NCI-H226 (cell line): ENCODE results near the gene RAD51B.
A peak's percentile ranks its signal among the peaks of the same experiment; 100 is the strongest.
"Not testable (repeated sequence)": the region's sequence is repeated elsewhere in the genome, so short reads cannot be mapped to it uniquely, and the experiment has no call there.

Experiments
- DNase-seq: peaks from one replicate; pipeline ENCODE4 v3.0.0-alpha.2; 2015

Gene RAD51B

GRCh38 chr14:67951529-67952135 lies 132.1 kb downstream of the RAD51B start:
- DNase-seq: no peak

DNA sequence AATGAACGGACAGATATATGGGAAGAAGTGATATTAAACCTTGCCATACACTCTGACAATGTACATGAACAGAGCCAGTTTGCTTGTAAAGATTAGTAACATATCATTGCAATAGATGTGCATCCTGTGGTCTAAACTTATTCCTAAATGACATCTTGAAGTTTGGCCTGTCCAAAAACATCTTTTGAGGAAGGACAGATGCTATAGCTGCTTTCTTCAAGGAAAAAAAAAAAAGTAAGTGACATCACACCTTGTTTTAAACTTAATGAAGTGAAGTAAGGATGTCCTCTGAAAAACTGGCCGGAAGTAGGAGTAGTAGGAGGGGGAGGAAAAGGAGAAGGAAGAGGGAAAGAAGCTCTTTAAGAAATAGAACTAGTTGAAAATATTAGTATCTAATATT lies 132.8 kb downstream of the RAD51B start:
- DNase-seq: no peak

- no peak for DNase-seq
These were observed 133.2 kb downstream of the RAD51B start for GRCh38 chr14:67952786-67953185.

DNA sequence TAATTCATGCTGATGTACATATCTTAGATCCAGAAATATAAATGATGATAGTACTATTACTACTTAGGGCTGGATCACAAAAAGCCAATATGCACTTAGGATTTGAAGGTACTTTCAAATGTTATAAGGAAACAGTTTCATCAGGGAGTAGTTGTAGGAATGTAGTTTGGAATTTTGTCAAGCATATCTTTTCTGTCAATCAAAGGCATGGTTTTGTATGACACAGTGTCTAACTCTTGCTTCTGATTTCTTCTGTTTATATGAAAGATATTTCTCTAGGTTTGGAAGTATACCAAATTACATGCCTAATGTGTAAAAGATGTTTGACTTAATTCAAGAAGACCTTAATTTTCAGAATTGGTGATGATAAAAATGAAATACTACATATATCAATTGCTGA lies 135.7 kb downstream of the RAD51B start:
- peak; percentile 53 for DNase-seq

- DNase-seq: no peak
These were observed 138.4 kb downstream of the RAD51B start for GRCh38 chr14:67957946-67958345.

DNA sequence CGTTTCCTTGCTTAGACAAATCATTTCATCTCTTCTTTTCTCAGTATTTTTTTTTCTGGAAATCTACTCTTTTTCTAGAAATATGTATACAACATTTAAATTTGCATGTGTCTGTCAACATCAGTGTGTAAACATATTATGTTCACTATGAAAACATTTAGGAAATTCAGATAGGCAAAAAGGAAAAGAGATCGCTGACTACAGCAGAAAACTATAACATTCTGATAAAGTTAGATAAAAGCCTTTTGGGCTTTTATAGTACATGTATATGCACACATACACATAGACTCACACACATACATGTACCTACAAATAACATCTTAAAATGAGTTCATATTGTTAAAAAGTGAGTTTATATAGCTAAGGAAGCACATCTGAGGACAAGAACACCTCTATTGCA lies 142.1 kb downstream of the RAD51B start:
- no peak for DNase-seq

GRCh38 chr14:67962215-67962644 lies 142.7 kb downstream of the RAD51B start:
- DNase-seq: no peak

DNA sequence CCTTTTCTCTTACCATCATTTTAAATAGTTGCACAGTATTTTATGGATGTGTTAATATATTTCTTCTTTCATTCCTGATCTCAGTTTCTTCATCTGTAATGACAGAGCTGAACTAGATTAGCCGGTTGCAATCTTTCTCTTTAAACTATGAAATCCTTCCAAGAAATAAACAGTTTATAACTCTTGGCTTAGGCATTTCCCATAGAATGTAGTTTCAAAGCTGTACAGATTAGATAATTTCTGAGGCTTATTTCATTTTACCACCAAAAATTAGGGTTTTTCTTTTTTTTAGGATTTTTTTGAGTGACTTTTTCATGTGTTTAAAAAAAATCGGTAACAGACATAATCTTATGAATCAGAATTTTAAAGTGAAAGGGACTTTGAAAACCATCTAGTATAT lies 144.0 kb downstream of the RAD51B start:
- DNase-seq: no peak

- no peak for DNase-seq
These were observed 144.6 kb downstream of the RAD51B start for GRCh38 chr14:67963960-67964812.

- DNase-seq: no peak
These were observed 146.1 kb downstream of the RAD51B start for GRCh38 chr14:67965696-67966095.

GRCh38 chr14:67967206-67967605 lies 147.6 kb downstream of the RAD51B start:
- no peak for DNase-seq

DNA sequence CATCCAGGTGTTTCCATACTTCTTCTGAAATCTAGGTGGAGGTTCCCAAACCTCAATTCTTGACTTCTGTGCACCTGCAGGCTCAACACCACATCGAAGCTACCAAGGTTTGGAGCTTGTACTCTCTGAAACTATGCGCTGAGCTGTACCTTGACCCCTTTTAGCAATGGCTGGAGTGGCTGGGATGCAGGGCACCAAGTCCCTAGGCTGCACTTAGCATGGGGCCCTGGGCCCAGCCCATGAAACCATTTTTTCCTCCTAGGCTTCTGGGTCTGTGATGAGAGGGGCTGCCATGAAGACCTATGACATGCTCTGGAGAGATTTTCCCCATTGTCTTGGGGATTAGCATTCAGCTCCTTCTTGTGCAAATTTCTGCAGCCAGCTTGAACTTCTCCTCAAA lies 148.4 kb downstream of the RAD51B start:
- DNase-seq: not testable (repeated sequence)

DNA sequence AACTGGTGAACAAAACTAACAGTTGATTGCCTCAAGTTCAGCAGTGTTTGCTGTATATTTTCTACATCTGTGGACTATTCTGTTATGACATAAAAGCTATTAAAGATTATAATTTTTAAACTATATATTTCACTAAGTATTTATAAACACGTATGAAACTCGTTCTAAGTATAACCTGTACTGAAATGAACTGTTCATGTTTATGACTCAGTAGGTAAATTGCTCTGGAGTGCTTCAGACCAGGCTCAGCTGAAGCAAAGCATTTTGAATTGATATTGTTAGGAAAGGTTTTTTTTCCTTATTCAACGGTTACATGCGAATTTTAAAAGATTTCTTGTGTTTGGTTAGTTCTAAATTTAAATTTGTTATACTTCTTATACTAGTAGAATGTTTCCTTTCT lies 151.3 kb downstream of the RAD51B start:
- no peak for DNase-seq

DNA sequence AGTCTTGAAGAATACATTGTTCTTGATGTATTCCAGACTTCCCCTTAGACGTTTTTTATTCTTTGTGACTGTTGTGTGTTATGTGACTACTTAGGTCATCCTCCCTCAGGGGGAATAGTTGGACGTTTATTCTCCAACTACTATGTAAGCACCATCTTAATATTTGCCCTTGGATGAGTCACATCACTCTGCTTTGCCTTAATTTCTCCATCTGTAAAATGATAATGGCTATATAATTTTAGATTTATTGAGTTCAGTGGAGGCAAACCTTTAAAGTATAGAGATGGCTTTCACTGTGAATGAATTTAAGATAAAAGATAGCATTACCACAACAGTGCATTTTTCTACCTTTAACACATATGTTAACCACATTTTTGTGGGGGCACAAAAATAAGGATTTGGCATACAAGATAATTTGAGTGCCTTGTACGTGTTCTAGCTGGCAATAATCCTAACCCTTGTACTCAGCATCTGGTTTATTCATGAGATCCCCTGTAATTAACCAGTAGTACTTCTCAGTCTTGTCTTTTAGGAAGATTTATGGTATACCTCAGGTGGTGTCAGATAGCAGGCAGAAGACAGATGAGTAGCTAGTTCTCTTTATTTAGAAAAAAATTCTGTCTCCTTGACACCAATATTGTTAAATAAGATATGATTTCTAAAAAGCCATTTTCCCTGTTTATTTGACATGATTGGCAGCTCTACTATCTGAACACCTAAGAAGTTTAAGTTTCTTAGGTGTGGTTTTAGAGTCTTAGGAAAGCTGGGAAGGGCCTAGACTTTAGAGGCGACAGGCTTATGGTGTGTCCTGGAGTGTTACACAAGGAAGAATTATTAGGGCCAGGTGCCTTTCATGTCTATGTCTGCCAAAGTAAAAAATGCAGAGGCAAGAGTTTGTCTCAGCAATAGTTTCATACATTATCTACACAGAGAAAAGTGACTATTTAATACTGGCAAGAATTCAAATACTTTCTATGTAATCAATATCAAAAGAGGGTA lies 152.3 kb downstream of the RAD51B start:
- peak; percentile 59 for DNase-seq

- DNase-seq: no peak
These were observed 153.9 kb downstream of the RAD51B start for GRCh38 chr14:67973436-67973835.

- DNase-seq: no peak
These were observed 155.9 kb downstream of the RAD51B start for GRCh38 chr14:67975470-67975869.

DNA sequence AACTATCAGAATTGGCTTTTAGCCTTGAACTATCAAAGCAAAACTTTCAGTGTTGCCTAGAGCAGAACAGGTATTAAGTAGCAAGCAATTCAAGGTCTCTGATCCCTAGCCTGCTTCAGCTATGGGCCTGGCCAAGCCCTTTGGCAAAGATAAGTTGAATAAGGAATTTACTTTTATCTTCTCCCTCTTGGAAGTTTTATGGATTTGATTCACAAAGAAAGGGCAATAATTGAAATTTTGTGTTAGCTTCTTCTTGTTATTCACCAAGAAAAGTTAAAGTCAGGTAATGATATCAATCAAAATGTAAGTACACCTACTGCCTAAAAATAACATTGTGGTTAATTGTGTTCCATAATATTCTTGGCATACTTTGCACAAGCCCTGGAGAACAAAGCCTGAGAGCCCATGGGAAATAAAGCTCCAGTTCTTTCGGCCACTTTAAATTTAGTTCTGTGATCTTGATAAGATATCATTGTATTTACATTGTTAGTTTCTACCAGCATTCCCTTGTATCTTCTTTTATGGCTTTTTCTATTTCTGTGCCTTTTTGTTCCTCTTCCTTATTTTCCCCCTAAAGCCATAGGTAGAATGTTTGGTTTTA lies 158.0 kb downstream of the RAD51B start:
- no peak for DNase-seq

- DNase-seq: no peak
These were observed 159.2 kb downstream of the RAD51B start for GRCh38 chr14:67978749-67979148.

GRCh38 chr14:67982711-67983608 lies 163.4 kb downstream of the RAD51B start:
- DNase-seq: no peak

DNA sequence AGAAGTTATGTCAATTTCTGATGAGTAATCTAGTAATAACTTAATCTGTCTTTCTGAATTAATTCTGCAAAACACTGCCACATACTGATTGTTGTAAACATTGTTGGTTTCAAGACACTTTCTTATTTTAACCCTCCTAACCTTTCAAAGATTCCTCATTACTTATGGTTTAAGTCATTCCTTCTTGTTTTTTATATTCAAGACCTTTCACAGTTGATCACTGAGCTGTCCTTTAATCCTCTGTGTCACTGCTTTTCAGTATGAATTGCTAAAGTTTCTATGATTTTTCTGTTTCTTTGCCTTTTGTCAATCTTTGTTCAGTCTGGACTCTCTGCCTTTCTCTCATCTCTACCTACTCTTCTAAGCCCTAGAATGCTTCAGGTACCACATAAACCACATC lies 164.7 kb downstream of the RAD51B start:
- no peak for DNase-seq

DNA sequence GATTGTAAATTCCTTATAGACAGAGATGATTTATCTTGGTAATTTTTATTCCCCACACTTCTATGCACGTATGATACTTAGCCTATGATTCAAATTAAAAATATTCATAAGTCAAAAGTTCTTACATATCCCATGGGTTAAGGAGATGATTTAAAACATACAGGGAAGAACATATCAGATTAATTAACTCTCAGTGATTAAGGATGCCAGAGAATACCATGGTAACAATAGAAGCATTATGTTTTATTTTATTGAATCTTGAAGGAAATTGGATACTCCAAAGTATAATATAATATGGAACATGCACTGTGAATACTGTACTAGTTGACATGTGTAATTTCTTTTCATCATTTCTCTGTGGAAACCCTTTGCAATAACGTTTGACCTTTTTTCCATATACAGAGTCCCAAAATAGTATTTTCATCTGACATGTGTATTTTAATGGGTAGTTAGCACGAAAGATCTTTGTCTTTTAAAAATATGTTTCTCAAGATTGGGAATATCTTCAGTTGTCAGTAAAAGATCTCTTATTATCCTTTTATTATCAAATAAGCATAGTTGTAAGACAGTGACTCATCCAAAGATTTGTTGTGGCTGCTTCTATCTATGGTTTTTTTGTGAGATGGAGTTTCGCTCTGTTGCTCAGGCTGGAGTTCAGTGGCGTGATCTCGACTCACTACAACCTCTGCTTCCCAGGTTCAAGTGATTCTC lies 166.7 kb downstream of the RAD51B start:
- DNase-seq: peak; percentile 62
